Measurements from ENCODE around the gene HCAR3.

Gene HCAR3

DNA sequence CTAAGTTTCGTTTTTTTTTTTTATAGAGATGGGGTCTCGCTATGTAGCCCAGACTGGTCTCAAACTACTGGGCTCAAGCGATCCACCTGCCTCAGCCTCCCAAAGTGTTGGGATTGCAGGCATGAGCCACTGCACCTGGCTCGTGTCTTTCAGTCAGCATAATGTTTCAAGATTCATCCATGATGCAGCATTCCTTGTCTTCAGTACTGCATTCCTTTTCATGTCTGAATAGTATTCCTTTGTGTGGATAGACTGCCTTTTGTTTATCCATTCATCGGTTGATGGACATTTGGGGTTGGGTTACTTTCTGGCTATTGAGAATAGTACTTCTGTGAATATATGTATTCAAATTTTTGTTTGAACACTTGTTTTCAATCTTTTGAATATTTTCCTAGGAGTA, 50.9 kb downstream of the HCAR3 start:
- DNase-seq, result no peak

GRCh38 chr12:122665349-122665748, 51.3 kb downstream of the HCAR3 start:
- DNase-seq, result no peak

Measured in CD4-positive, alpha-beta T cell treated with Interleukin-10 for 1 hour (primary cell).